Transverse colon (tissue), 4 donors: Measurements from ENCODE around the gene CEP89.

Experiments
- EP300 ChIP-seq: sonication (generic); formaldehyde crosslinking; IDR thresholded peaks from one replicate; pipeline ENCODE4 v1.6.1; 2017; ENCODE audit warnings: antibody characterized with exemption, low read depth
- POLR2AphosphoS5 ChIP-seq, 3 donors: sonication (generic); formaldehyde crosslinking; IDR thresholded peaks; one replicate each; pipeline ENCODE4 v1.6.1; 2016; ENCODE audit warnings: antibody characterized with exemption in 3 of 3
- TF ChIP-seq, protein P1 (sequence below), 5 experiments: fragments of 200-600 bp in 3 of 5; fragments of 450-650 bp in 2 of 5; sonication (generic) in 3 of 5; IDR thresholded peaks; 1 replicate in 2 of 5; 2 replicates in 3 of 5; pipeline ENCODE4 v1.5.1; 2016 to 2017; ENCODE audit warnings: antibody characterized with exemption in 5 of 5, inconsistent platforms in 3 of 5, mild to moderate bottlenecking in 2 of 5, moderate library complexity in 1 of 5

DNA sequence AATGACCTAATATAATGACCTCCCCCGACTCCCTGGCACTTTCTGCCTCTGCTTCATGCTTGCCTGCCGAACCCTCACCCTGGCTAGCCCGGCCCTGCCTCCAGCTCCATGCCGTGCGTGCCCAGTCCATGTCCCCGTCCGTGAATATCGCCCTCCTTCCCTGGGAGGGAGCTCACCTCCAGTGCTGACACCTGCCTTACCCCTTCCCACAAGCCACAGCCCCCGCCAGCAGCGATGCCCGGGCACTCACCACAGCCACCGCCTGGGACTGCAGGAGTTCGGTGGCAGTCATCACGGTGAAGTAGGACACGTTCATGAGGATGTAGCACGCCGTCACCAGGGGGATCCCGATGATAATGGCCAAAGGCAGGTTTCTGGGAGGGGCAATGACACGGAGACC, 112.2 kb downstream of the CEP89 start:
- TF ChIP-seq EP300 (no peak), POLR2AphosphoS5 (IDR thresholded peaks at IDR 0.05) (no peak)
- TF ChIP-seq, protein P1, sequence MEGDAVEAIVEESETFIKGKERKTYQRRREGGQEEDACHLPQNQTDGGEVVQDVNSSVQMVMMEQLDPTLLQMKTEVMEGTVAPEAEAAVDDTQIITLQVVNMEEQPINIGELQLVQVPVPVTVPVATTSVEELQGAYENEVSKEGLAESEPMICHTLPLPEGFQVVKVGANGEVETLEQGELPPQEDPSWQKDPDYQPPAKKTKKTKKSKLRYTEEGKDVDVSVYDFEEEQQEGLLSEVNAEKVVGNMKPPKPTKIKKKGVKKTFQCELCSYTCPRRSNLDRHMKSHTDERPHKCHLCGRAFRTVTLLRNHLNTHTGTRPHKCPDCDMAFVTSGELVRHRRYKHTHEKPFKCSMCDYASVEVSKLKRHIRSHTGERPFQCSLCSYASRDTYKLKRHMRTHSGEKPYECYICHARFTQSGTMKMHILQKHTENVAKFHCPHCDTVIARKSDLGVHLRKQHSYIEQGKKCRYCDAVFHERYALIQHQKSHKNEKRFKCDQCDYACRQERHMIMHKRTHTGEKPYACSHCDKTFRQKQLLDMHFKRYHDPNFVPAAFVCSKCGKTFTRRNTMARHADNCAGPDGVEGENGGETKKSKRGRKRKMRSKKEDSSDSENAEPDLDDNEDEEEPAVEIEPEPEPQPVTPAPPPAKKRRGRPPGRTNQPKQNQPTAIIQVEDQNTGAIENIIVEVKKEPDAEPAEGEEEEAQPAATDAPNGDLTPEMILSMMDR (IDR thresholded peaks at IDR 0.05): no peak
